ENCODE results near the gene CDH4.
"Not testable (repeated sequence)": the region's sequence is repeated elsewhere in the genome, so short reads cannot be mapped to it uniquely, and the experiment has no call there.

CDH4 gene

DNA sequence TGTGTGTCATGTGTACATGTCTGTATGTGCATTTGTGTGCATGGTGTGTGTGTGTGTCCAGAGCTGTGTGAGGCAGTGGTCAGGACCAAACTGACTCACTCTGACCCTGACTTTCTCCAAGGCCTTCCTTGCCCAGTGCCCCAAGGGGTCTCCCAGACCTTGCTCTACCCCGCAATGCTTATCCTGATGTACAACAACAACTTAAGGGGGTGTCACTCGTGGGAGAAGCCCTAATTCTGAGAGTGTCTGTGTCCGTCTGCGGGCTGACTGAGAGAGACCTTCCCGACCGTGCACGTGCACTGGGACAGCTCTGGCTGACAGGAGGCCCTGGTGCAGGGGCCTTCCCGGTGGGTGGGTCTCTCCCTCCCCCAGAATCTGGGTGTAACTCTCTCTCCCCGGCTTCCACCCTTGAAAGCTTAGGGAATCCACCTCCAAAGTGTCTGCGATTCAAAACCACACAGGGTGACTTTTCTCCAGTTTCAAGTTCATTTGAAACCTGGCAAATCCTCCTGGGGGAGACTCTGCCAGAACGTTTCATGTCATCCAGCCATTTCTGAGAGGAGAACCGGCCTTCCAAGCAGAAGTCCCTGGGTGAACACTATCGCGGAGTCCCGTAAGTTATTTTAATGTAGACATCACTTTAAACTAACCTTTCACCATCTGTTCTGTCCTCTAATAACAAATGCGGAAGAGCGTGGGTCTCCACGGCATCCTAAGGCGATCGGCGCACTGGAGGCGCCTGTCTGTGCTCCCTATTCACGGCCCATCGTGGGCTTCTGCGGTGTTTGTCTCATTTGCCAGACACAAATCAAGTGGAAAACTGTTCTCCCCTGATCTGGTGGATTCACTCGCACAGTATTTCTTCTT, 588.1 kb downstream of the CDH4 start:
- DNase-seq = no peak

GRCh38 chr20:61840779-61841455, 588.9 kb downstream of the CDH4 start:
- DNase-seq = no peak

DNA sequence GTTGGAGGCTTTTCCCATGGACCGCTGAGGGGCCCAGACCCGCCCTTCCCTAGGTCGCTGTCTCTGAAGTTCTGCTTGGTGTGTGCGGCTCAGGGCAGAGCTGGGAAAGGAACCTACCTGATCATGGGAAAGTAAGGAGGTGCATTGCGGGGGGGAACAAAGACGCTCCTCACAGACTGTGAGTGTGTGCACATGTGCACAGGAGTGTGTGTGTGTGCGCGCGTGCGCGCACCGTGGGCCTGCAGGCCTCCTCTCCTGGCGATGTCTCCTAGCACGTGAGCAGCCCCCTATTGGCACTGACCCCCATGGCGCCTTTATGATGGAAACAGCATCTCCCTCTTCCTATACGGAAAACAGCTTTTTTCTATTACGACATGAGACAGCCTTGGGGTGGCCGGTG, 589.5 kb downstream of the CDH4 start:
- no peak for DNase-seq

DNA sequence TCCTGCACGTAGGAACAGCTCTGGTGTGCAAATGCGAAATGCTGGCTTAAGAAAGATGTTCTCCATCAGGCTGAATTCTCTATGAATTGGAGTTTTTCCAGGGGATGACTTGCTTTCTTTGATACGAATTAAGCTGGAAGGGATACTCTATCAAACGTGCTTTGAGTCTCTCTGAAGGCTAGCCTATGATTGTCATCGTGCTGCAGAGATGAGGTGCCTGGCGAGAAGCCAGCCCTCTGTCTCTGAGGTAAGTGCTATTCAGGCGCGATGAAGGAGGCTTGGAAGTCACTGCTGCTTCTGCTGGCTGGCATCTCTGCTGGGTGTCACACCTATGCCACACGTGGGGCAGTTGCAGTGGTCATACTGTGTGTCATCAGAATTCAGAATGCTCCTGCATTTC, 589.9 kb downstream of the CDH4 start:
- no peak for DNase-seq

DNA sequence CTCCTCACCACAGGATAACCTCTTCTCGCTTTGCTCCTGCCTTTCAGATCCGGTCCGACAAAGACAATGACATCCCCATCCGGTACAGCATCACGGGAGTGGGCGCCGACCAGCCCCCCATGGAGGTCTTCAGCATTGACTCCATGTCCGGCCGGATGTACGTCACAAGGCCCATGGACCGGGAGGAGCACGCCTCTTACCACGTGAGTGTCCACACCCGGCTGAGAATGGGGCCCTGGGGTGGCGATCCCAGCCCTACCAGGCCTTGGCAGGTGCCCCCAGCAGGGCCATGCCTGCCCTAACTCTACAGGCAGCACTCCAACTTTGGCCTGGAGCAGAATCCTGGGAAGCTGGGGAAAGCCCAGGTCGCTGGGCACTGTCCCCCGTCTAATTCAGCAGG, 592.6 kb downstream of the CDH4 start:
- DNase-seq = no peak

- DNase-seq = no peak
Observed at GRCh38 chr20:61845233-61845671, 593.2 kb downstream of the CDH4 start.

GRCh38 chr20:61846074-61846473, 594.0 kb downstream of the CDH4 start:
- DNase-seq = no peak

DNA sequence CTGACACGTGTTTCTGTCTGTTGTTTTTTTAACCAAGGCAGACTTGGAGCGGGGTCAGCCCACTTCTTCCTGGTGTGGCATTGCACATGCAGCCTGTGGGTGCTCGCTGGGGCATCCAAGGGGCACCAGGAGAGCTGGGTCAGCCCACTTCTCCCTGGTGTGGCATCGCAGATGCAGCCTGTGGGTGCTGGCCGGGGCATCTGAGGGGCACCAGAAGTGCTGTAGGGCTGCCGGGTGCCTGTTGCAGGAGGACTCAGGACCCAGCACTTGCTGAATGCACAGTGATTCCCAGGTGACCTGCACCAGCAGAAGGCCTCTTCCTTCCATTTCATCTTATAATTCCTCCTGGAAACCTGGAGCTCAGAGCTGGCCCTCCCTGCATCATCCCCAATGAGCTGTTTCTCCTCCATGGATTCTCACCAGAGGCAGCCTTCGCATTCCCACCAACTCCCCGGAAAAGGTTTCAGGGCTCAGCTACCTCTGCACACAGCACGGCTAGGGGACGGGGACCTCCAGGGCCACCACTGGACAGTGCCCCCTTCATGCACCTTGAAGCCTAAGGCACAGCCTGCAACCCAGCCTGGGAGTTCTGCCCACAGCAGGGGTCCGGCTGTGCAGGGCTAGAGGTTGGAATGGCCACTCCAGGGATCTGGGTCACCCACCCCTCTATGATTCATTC, 594.8 kb downstream of the CDH4 start:
- DNase-seq = no peak

GRCh38 chr20:61847420-61847748, 595.3 kb downstream of the CDH4 start:
- no peak for DNase-seq

DNA sequence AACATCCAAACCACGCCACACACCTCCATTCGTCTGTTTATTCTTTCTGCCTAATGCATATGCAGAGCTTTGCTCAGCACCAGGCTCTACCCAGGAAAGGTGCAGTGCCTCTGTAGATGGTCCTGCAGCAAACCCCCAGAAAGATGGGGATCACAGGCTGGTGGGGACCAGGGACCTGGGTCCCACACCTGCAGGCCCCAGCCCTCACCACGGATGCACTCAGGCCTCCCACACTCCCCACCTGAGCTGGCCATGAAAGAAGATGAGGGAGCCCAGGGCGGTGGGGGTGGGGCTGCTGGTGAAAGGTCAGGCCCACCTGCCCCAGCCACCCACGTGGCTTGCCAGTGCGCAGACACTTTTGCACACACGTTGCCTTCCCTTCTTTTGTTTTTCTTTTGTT, 595.9 kb downstream of the CDH4 start:
- DNase-seq = no peak

GRCh38 chr20:61848851-61849250, 596.8 kb downstream of the CDH4 start:
- DNase-seq = no peak

- no peak for DNase-seq
Observed at GRCh38 chr20:61849376-61849775, 597.3 kb downstream of the CDH4 start.

- DNase-seq = no peak
Observed at GRCh38 chr20:61849822-61850221, 597.8 kb downstream of the CDH4 start.

GRCh38 chr20:61850457-61850856, 598.4 kb downstream of the CDH4 start:
- DNase-seq = no peak

GRCh38 chr20:61850926-61851900, 599.2 kb downstream of the CDH4 start:
- no peak for DNase-seq

DNA sequence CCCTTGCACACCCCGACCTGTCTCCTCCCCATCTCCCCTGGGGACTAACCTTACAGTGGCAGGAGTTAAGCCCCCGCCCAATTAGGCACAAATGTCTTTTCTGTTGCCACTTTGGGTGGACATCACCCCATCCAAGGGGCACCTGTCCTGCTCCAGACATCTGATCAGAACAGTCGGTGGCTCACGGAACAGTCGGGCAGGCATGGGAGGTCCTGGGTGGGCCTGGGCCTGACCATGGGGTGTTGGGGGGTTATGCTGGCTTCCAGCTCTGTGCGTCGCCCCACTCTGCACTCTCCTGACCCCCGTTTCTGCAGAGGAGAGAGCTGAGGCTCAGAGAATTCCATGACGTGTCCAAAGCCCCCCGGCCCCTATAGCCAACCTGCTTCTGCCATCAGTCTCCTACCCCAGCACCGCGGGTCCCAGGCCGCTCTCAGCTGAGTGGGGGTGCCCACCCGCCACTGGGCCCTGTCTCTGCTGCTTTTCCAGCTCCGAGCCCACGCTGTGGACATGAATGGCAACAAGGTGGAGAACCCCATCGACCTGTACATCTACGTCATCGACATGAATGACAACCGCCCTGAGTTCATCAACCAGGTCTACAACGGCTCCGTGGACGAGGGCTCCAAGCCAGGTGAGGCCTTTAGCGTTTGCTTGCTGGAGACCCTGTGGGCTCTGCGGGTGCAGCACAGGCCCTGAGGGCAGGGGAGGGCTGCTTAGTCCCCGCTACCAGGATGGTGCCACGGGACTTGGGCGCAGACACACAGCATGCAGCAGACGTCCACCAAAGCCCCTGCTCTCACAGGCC, 600.4 kb downstream of the CDH4 start:
- DNase-seq = no peak

DNA sequence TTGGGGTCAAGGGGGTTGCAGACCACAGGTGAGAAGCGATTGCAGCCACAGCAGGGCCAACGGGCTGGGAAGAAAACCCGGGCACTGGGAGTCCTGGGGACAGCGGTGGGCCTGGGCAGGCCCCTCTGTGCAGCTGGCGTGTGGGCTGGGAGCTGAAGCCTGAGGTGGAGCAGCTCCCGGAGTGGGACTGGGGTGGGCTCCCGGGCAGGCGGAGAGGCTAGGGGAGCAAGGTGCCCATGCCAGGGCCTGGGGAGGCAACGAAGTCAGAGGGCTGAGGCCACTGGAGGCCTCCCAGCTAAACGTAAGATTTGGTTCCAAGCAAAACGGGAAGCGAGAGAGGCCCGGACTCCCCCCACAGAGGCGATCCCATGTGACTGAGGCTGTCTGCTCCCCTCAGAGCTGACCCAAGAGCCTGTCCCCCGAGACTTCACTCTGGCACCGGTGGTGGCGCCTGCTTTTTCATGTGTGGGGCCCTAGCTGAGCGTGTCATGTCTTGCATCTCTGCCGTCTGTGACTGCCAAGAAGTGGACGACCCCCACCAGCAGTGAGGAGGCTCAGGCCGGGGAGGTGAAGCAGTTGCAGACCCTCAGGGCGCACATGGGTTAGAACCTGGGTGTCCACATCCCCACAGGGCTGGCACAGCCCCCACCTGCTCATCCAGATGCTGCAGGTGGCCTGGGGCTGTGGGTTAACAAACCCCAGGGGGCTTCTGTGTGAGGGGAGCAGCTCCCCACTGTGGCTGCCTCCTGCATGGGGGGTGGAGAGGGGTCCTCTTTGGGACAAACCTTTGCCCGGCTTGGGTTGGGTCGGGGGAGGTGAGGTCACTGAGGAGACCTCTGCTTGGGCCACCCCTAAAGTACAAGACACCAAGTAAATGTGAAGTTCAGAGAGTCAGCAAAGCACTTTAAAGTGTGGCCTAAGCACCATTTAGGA, 601.3 kb downstream of the CDH4 start:
- DNase-seq = no peak

- not testable (repeated sequence) for DNase-seq
Observed at GRCh38 chr20:61854538-61854937, 602.5 kb downstream of the CDH4 start.

- DNase-seq = no peak
Observed at GRCh38 chr20:61855286-61855685, 603.2 kb downstream of the CDH4 start.

DNA sequence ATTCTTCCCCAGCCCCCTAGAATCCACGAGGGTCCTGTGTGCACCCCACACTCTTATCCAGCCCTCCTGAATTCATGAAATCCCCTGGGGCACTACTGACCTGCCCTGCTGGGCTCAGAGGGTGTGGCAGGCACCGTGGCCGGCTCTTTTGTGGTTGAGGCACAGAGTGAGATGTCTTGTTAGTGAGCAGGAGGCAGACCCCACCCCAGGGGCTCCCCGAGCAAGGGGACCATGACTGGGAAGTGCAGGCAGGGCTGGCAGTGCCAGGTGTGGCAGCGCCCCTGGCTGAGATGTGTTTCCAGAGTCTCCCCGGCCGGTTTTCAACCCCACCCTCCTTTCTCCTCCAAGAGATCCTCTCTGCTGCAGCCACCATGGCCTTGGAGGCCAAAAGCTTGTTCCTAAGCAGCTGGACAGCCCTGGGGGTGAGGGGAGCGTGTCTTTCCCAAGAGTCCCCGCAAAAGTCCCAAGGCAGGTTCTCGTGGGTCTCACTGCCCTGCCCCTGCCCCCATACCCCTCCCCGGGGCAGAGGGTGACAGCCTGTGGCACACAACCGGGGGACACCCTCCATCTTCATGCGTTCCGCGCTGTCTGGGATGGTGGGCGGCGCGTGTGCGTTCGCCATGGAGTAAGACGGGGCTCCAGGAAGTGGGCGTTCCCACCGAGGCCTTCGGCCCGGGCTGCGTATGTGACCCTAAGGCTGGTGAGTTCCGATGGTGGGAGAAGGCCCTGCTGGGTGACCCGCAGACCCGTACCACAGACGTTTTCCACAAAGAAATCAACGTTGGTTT, 604.8 kb downstream of the CDH4 start:
- DNase-seq = no peak

All from SHP77 (cell line).